Measurements from ENCODE around the gene CLTA. TPM values are rescaled to one million over a fixed set of nuclear protein-coding genes. Genes with fewer than 3 reads are reported as not detected.

CLTA gene
- total and polyA plus RNA-seq, 11 donors = 40.8 to 139 (median 61.8) TPM

GRCh38 chr9:36164372-36164771, 26.3 kb upstream of the CLTA start:
- 80 to 83% (median 82%) methylated on average over 6 of the region's 6 CpGs for WGBS, 4 donors
- Histone ChIP-seq H3K36me3 (peaks cover 0 to 5% (median 0%) of the 10 kb centered on the region in 9 donors), H3K4me3 (no peak overlapping the region), H3K4me1 (peaks cover 0 to 64% (median 17%) of the 10 kb centered on the region in 12 donors), H3K27ac (peak overlapping the region in 7 of 12 donors; percentile 56 to 89 (median 80)), H3K9me3 (no peaks in the 10 kb centered on the region), H3K27me3 (peaks cover 0 to 4% (median 0%) of the 10 kb centered on the region in 9 donors)
- DNase-seq = peak in 1 of 5 donors; percentile 42
- ATAC-seq = no peak
- TF ChIP-seq CTCF (IDR thresholded peaks at IDR 0.05) = no peak
- no peak for TF ChIP-seq POLR2A (IDR thresholded peaks at IDR 0.05)
- intact Hi-C loops (cut with DNase I) = loop anchor here in 4 of 10 donors (5.0 to 10.0 kb wide), 3 partner anchors 57 to 210 kb away; partner anchors contain the start of gene OR2S2 (in 3 of the 4)

GRCh38 chr9:36164989-36165388, 25.7 kb upstream of the CLTA start:
- intact Hi-C loops (cut with DNase I) = loop anchor here in 6 of 10 donors (5.0 to 10.0 kb wide), 5 partner anchors 58 to 210 kb away; partner anchors contain the start of gene OR2S2 (in 3 of the 6)
- Histone ChIP-seq H3K36me3 (peaks cover 0 to 5% (median 0%) of the 10 kb centered on the region in 9 donors), H3K4me1 (peaks cover 0 to 59% (median 17%) of the 10 kb centered on the region in 12 donors), H3K4me3 (no peak overlapping the region), H3K27me3 (peaks cover 0 to 4% (median 0%) of the 10 kb centered on the region in 9 donors), H3K9me3 (no peaks in the 10 kb centered on the region), H3K27ac (peak overlapping the region in 8 of 12 donors; percentile 24 to 89 (median 72))
- TF ChIP-seq POLR2A (IDR thresholded peaks at IDR 0.05) (no peak), CTCF (IDR thresholded peaks at IDR 0.05) (no peak)
- ATAC-seq (no peak), DNase-seq (no peak)
- WGBS, 4 donors = 47 to 79% (median 69%) methylated on average over 2 to 3 of the region's 3 CpGs

- Histone ChIP-seq H3K9me3 (no peaks in the 10 kb centered on the region), H3K4me1 (peaks cover 0 to 52% (median 17%) of the 10 kb centered on the region in 12 donors), H3K27ac (peak overlapping the region in 11 of 12 donors; percentile 22 to 89 (median 60)), H3K27me3 (peaks cover 0 to 4% (median 0%) of the 10 kb centered on the region in 9 donors), H3K4me3 (peak overlapping the region in 11 of 12 donors; percentile 28 to 67 (median 47)), H3K36me3 (peaks cover 0 to 5% (median 0%) of the 10 kb centered on the region in 9 donors)
- DNase-seq = no peak
- peak; percentile 4 to 60 (median 32) for ATAC-seq
- intact Hi-C loops (cut with DNase I) = loop anchor here in 9 of 10 donors (1.0 to 10.0 kb wide), 6 partner anchors 62 to 211 kb away; partner anchors contain the start of gene OR2S2 (in 3 of the 9)
- TF ChIP-seq CTCF (IDR thresholded peaks at IDR 0.05) (no peak), POLR2A (IDR thresholded peaks at IDR 0.05) (no peak)
- WGBS, 4 donors = 39 to 53% (median 47%) methylated on average over 10 to 12 of the region's 12 CpGs
Observed at GRCh38 chr9:36165826-36166167, 24.9 kb upstream of the CLTA start.

- H3K36me3 ChIP-seq = peaks cover 0 to 5% (median 0%) of the 10 kb centered on the region in 9 donors
- H3K27ac ChIP-seq = peak overlapping the region in 11 of 12 donors; percentile 22 to 89 (median 60)
- H3K27me3 ChIP-seq = peaks cover 0 to 4% (median 0%) of the 10 kb centered on the region in 9 donors
- H3K4me3 ChIP-seq = peak overlapping the region in 11 of 12 donors; percentile 28 to 67 (median 47)
- peak; percentile 60 to 91 (median 90) for ATAC-seq
- peaks cover 0 to 50% (median 17%) of the 10 kb centered on the region in 12 donors for H3K4me1 ChIP-seq
- intact Hi-C loops (cut with DNase I) = loop anchor here in 9 of 10 donors (1.0 to 10.0 kb wide), 6 partner anchors 63 to 212 kb away; partner anchors contain the start of gene OR2S2 (in 3 of the 9)
- no peaks in the 10 kb centered on the region for H3K9me3 ChIP-seq
- 0 to 5% (median 4%) methylated on average over 12 to 58 of the region's 58 CpGs for WGBS, 4 donors
- DNase-seq = peak; percentile 82 to 93 (median 86)
- TF ChIP-seq CTCF (IDR thresholded peaks at IDR 0.05) (peak; percentile 90 to 99 (median 96)), POLR2A (IDR thresholded peaks at IDR 0.05) (no peak)
Observed at GRCh38 chr9:36166168-36166927, 24.4 kb upstream of the CLTA start.

Measured in heart left ventricle (tissue), 16 donors.